Common myeloid progenitor, CD34-positive (primary cell): Measurements from ENCODE around the gene TPM3.

Experiments used
- CTCF ChIA-PET: fragments of 350-600 bp; sonication (Branson Sonifier 250); formaldehyde crosslinking; loops from one replicate; lab custom pipeline; 2021; ENCODE audit warnings: antibody characterized with exemption; lab: Charles Lee
- POLR2A ChIA-PET: fragments of 350-600 bp; sonication (Branson Sonifier 250); formaldehyde crosslinking; loops from one replicate; lab custom pipeline; 2021; ENCODE audit warnings: antibody characterized with exemption; lab: Charles Lee
- DNase-seq, 3 donors: peaks; one replicate each; pipeline versions ENCODE4 v3.0.0 to v3.0.0-alpha.2; 2013
- H3K27ac ChIP-seq, 2 experiments: 1 replicate in 1 of 2; 2 replicates in 1 of 2; pipeline ENCODE4 v1.7.0; 2013; ENCODE audit warnings: inconsistent platforms in 2 of 2, low read length in 2 of 2, mild to moderate bottlenecking in 2 of 2, low read depth in 1 of 2, moderate library complexity in 1 of 2; ENCODE audit not compliant: severe bottlenecking in 2 of 2, insufficient read depth in 1 of 2, poor library complexity in 1 of 2
- H3K27me3 ChIP-seq, 5 experiments: replicated peaks in 2 of 5; 1 replicate in 3 of 5; 2 replicates in 2 of 5; pipeline versions ENCODE4 v1.6.1 to v1.7.0; 2013; ENCODE audit warnings: low read length in 4 of 5, mild to moderate bottlenecking in 2 of 5, moderate library complexity in 2 of 5, inconsistent platforms in 1 of 5; ENCODE audit not compliant: insufficient read depth in 5 of 5, control insufficient read depth in 4 of 5
- H3K36me3 ChIP-seq, 4 experiments: 1 replicate in 2 of 4; 2 replicates in 2 of 4; pipeline versions ENCODE4 v1.6.1 to v1.7.0; 2013; ENCODE audit warnings: low read length in 3 of 4, control low read depth in 1 of 4, mild to moderate bottlenecking in 1 of 4; ENCODE audit not compliant: control insufficient read depth in 4 of 4, insufficient read depth in 4 of 4
- H3K4me1 ChIP-seq, 4 experiments: 1 replicate in 3 of 4; 2 replicates in 1 of 4; pipeline versions ENCODE4 v1.6.1 to v1.7.1; 2013; ENCODE audit warnings: low read length in 3 of 4, mild to moderate bottlenecking in 3 of 4, control low read depth in 1 of 4, inconsistent platforms in 1 of 4, moderate library complexity in 1 of 4; ENCODE audit not compliant: control insufficient read depth in 4 of 4, insufficient read depth in 4 of 4; ENCODE audit errors: control extremely low read depth in 1 of 4
- H3K4me3 ChIP-seq, 7 experiments: 1 replicate in 4 of 7; 2 replicates in 3 of 7; pipeline versions ENCODE4 v1.5.1 to v1.7.0; 2013; ENCODE audit warnings: mild to moderate bottlenecking in 7 of 7, low read length in 6 of 7, moderate library complexity in 6 of 7, inconsistent platforms in 2 of 7, low read depth in 2 of 7, control low read depth in 1 of 7; ENCODE audit not compliant: insufficient read depth in 4 of 7, control insufficient read depth in 1 of 7; ENCODE audit errors: extremely low read depth in 1 of 7
- H3K9me3 ChIP-seq, 5 experiments: 1 replicate in 4 of 5; 2 replicates in 1 of 5; pipeline versions ENCODE4 v1.6.1 to v1.7.1; 2013; ENCODE audit warnings: low read length in 4 of 5, mild to moderate bottlenecking in 2 of 5, inconsistent platforms in 1 of 5, low read depth in 1 of 5, moderate library complexity in 1 of 5; ENCODE audit not compliant: control insufficient read depth in 4 of 5, insufficient read depth in 2 of 5; ENCODE audit errors: control extremely low read depth in 1 of 5
- whole genome bisulfite sequencing: methylation state at CpG from one replicate; pipeline ENCODE4 v1.1.5; 2013; ENCODE audit not compliant: insufficient coverage; 5-methylcytosine and 5-hydroxymethylcytosine counted together

TPM3 gene

DNA sequence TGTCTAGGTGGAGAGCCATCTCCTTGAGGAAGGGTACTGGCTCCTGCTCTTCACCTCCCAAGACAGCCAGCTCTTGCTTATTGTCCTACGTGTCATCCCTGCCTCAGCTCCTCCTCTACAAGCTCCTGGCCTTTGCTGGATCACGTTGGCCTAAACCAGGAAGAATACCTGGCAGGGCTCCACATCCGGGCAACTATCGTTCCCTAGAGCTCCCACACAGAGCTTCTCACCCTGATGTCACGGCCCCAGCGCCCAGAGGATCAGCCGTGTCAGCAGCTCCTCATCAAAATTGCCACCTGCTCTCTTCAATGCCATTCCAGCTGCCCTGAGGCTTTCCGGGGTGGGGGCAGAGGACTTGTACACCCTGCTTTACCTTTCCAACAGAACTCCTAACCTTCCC is 1.9 kb upstream of the TPM3 start:
- CTCF ChIA-PET = interaction anchor here (1.2 to 1.6 kb wide), 4 partner anchors 25 to 84 kb away, joined by 3 to 6 read pairs (median 4); partner anchors contain the start of gene HAX1
- POLR2A ChIA-PET = no interaction called here
- no peaks in the 10 kb centered on the region for H3K36me3 ChIP-seq
- DNase-seq = no peak
- no peak overlapping the region for H3K27ac ChIP-seq
- no peaks in the 10 kb centered on the region for H3K27me3 ChIP-seq
- 89% methylated on average over 7 of the region's 8 CpGs for WGBS
- H3K9me3 ChIP-seq = no peaks in the 10 kb centered on the region
- peaks cover 0 to 21% (median 15%) of the 10 kb centered on the region in 4 experiments for H3K4me1 ChIP-seq
- no peak overlapping the region for H3K4me3 ChIP-seq

DNA sequence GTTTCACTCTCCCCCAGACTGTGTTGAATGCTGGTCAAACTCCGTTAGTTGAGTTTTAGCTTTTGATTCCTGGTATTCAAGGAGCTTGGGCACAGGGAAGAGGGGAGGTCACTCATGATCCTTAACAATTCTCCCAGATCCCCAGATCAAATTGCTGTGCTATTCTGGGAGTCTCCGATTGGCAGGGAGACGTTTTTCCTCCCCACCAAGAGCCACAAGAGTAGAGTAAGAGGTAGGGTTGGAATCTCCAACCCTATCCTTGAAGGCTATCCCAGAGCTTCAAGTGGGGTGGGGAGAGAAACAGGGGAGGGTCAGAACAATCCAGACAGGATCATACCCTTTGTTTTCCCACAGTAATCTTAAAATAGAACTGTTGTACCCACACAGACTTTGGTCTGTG is 576 bp upstream of the TPM3 start:
- Histone ChIP-seq H3K36me3 (no peaks in the 10 kb centered on the region), H3K4me3 (no peak overlapping the region), H3K27me3 (no peaks in the 10 kb centered on the region), H3K9me3 (no peaks in the 10 kb centered on the region), H3K4me1 (peaks cover 0 to 21% (median 15%) of the 10 kb centered on the region in 4 experiments), H3K27ac (no peak overlapping the region)
- DNase-seq = no peak
- POLR2A ChIA-PET = interaction anchor here (2.1 kb wide), 1 partner anchor 10 kb away, joined by 6 read pairs; no protein-coding TSS in a partner anchor
- CTCF ChIA-PET = interaction anchor here (0.8 to 1.6 kb wide), 5 partner anchors 19 to 143 kb away, joined by 3 to 6 read pairs (median 4); partner anchors contain the start of gene HAX1
- WGBS = 46% methylated on average over 2 of the region's 3 CpGs

DNA sequence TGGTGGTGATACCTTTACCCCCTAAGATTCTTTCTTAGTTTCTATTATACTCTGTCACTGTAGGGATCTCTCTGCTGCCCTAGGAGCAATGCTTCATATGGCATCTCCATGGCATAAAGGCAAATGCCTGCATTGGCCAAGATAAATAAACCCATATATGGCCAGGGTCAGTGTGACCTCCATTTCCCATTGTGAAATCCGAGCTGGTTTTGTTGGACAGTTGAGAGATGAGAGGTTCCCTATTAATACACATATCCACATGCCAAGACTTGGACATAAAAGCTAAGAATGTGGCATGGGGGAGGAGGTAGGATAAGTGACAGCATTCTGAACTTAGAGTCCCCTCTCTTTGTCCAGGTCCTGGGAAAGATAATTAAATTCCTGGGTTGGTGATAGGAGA is 1.4 kb downstream of the TPM3 start:
- Histone ChIP-seq H3K4me1 (peaks cover 0 to 22% (median 16%) of the 10 kb centered on the region in 4 experiments), H3K27me3 (no peaks in the 10 kb centered on the region), H3K36me3 (no peaks in the 10 kb centered on the region), H3K9me3 (no peaks in the 10 kb centered on the region), H3K27ac (no peak overlapping the region), H3K4me3 (no peak overlapping the region)
- CTCF ChIA-PET = interaction anchor here (0.9 to 1.1 kb wide), 3 partner anchors 11 to 81 kb away, joined by 3 to 6 read pairs (median 5); no protein-coding TSS in a partner anchor
- no CpG with 5 or more reads among the region's 1 CpG for WGBS
- no peak for DNase-seq
- POLR2A ChIA-PET = interaction anchor here (0.7 kb wide), 1 partner anchor 200 kb away, joined by 4 read pairs; the partner anchor contains the start of gene RPS27

DNA sequence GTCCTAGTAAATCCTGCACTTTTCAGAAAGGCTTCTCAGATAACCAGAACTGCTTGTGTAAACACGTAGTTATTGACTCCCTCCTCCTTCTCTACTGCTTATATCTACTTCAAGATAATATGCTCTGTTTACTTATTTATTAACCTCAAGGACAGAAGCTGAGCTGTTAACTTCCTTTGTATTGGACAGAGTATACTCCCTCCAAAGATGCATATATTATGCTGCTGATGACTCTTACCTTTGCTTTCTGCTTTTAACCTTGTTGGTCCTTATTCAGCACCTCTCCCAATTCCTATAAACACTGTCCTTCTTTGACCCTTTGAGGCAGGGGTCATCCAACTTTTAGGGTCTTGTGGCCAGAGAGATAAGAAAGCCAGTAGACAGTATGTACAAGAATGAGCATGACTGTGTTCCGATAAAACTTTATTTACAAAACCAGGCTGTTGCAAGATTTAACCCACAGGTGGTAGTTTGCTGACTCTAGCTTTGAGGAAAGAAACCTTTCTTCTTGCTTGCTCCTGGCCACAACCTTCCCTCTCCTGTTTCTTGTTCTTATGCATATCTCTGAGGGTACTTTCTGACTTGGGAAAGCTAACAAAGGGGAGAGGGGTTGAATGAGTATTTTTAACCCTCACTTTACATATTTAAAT is 4.9 kb downstream of the TPM3 start:
- no peak overlapping the region for H3K27ac ChIP-seq
- no peaks in the 10 kb centered on the region for H3K27me3 ChIP-seq
- no peak overlapping the region for H3K4me3 ChIP-seq
- DNase-seq = no peak
- WGBS = 100% methylated on average over 1 of the region's 2 CpGs
- H3K9me3 ChIP-seq = no peaks in the 10 kb centered on the region
- POLR2A ChIA-PET = no interaction called here
- CTCF ChIA-PET = interaction anchor here (1.0 kb wide), 1 partner anchor 12 kb away, joined by 6 read pairs; no protein-coding TSS in a partner anchor
- H3K36me3 ChIP-seq = no peaks in the 10 kb centered on the region
- H3K4me1 ChIP-seq = peaks cover 0 to 23% (median 12%) of the 10 kb centered on the region in 4 experiments

DNA sequence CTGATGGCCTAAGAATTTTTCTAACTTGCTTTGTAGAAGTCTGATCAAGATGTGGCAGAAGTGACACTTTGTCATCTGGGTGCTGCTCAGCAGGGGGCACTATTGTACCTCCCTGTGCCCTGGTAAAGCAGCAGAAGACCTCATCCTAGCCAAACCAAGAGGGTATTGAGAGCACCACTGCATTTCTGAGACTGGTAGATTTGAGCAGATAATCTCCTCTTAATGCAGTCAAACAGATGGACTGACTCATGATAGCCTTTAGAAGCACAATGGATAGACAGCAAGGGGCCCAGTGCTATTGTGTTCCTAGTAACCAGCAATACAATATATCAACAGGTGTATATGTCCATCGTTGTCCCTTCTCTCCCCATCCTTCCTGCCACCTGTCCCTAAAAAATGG is 5.7 kb downstream of the TPM3 start:
- H3K9me3 ChIP-seq = no peaks in the 10 kb centered on the region
- WGBS = 100% methylated on average over 1 of the region's 1 CpG
- peaks cover 5 to 26% (median 15%) of the 10 kb centered on the region in 4 experiments for H3K4me1 ChIP-seq
- ChIA-PET POLR2A (no interaction called here), CTCF (interaction anchor here (1.0 kb wide), 2 partner anchors 72 to 86 kb away, joined by 3 to 5 read pairs; partner anchors contain the start of gene HAX1)
- H3K27me3 ChIP-seq = no peaks in the 10 kb centered on the region
- H3K36me3 ChIP-seq = peaks cover 0 to under 1% (median 0%) of the 10 kb centered on the region in 4 experiments
- no peak overlapping the region for H3K27ac ChIP-seq
- no peak overlapping the region for H3K4me3 ChIP-seq
- peak; percentile 81 to 92 (median 91) for DNase-seq

DNA sequence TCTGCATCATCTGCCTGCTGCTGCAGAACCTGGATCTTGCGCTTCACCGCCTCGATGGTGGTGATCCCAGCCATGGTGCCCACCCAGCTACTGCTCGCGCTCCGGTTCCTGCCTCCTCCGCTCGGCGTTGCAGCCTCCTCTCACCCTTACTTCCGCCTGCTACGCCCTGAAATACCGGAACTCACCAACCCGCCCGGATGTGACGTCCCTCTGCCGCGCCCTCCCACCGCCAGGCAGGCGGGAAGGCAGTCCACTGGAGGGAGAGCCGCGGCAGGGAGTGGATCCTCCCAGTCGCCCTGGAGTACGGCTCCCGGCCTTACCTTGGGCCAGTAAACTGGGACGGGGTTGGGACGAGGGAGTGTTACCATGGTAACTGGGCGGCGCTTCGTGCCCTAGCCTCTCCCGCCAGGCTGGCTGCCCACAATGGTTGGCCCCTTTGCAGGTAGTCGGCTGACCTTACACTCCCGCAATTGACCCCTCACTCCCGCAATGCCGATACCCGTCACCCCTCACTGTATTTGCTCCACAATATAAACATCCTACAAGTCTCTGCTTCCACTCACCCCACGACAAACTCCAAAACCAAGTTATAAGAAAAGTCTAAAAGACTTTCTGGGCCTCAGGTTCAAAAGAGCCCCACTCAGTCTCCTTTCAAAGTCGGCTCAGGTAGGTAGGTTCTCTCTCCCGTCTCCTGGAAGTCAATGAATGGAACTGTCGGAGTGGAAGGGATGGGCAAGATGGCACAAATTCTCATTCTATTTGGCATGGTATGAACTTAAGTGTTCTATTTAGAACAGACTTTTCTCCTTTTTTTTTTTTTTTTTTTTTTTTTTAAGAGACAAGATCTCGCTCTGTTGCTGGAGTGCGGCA is 8.6 kb downstream of the TPM3 start:
- DNase-seq = peak; percentile 95 to 96 (median 96)
- H3K27ac ChIP-seq = peak overlapping the region; percentile 82 to 91
- H3K4me1 ChIP-seq = peaks cover 31 to 55% (median 43%) of the 10 kb centered on the region in 4 experiments
- CTCF ChIA-PET = interaction anchor here (0.6 to 1.1 kb wide), 3 partner anchors 12 to 203 kb away, joined by 3 to 4 read pairs (median 3); no protein-coding TSS in a partner anchor
- 6% methylated on average over 34 of the region's 41 CpGs for WGBS
- H3K9me3 ChIP-seq = no peaks in the 10 kb centered on the region
- POLR2A ChIA-PET = interaction anchor here (0.6 to 1.6 kb wide), 5 partner anchors 9 to 314 kb away, joined by 3 to 8 read pairs (median 3); partner anchors contain the start of genes TPM3 and UBAP2L
- H3K27me3 ChIP-seq = no peaks in the 10 kb centered on the region
- peak overlapping the region; percentile 77 to 97 (median 89) for H3K4me3 ChIP-seq
- peaks cover 0 to 20% (median 5%) of the 10 kb centered on the region in 4 experiments for H3K36me3 ChIP-seq
